Neuronal stem cell (in vitro differentiated cells): Measurements from ENCODE around the gene COL6A3.

Experiments used
- DNase-seq: peaks from one replicate; pipeline ENCODE4 v3.0.0-alpha.2; 2013; ENCODE audit warnings: low spot score
- H2AFZ ChIP-seq: one replicate; pipeline ENCODE4 v1.6.1; 2013; ENCODE audit warnings: mild to moderate bottlenecking, low read length, inconsistent platforms
- H2AK5ac ChIP-seq: 2 replicates; pipeline ENCODE4 v1.6.1; 2013; ENCODE audit warnings: low read depth, mild to moderate bottlenecking, inconsistent platforms, low read length, moderate library complexity, mixed read lengths
- H2BK120ac ChIP-seq: 2 replicates; pipeline ENCODE4 v1.6.1; 2013; ENCODE audit warnings: low read depth, mild to moderate bottlenecking, inconsistent platforms, low read length, moderate library complexity, mixed read lengths
- H2BK12ac ChIP-seq: one replicate; pipeline ENCODE4 v1.6.1; 2013; ENCODE audit warnings: low read length, inconsistent platforms
- H2BK15ac ChIP-seq: 2 replicates; pipeline ENCODE4 v1.6.1; 2013; ENCODE audit warnings: mild to moderate bottlenecking, low read length, inconsistent platforms, mixed read lengths
- H2BK5ac ChIP-seq: one replicate; pipeline ENCODE4 v1.6.1; 2013; ENCODE audit warnings: inconsistent platforms, mild to moderate bottlenecking, low read length, moderate library complexity
- H3K14ac ChIP-seq: one replicate; pipeline ENCODE4 v1.6.1; 2013; ENCODE audit warnings: low read length, inconsistent platforms
- H3K18ac ChIP-seq: 2 replicates; pipeline ENCODE4 v1.6.1; 2013; ENCODE audit warnings: low read length, inconsistent platforms
- H3K23ac ChIP-seq: 2 replicates; pipeline ENCODE4 v1.6.1; 2013; ENCODE audit warnings: low read depth, mild to moderate bottlenecking, mixed read lengths, low read length, inconsistent platforms; ENCODE audit not compliant: poor library complexity
- H3K27ac ChIP-seq: replicated peaks from 3 replicates; pipeline ENCODE4 v1.5.1; 2013; ENCODE audit warnings: low read length, inconsistent platforms
- H3K27me3 ChIP-seq, 3 experiments: 2 replicates each; pipeline ENCODE4 v1.6.1; 2013; ENCODE audit warnings: low read length in 3 of 3, mild to moderate bottlenecking in 2 of 3, inconsistent platforms in 1 of 3, low read depth in 1 of 3, mixed read lengths in 1 of 3, moderate library complexity in 1 of 3; ENCODE audit not compliant: control insufficient read depth in 3 of 3, insufficient read depth in 3 of 3
- H3K36me3 ChIP-seq, 2 donors: replicated peaks in 1 of 2; 2 replicates each; pipeline ENCODE4 v1.6.1; 2013; ENCODE audit warnings: low read length in 2 of 2; ENCODE audit not compliant: control insufficient read depth in 2 of 2, insufficient read depth in 2 of 2
- H3K4ac ChIP-seq: 2 replicates; pipeline ENCODE4 v1.6.1; 2013; ENCODE audit warnings: inconsistent platforms, mild to moderate bottlenecking, low read length, moderate library complexity
- H3K4me1 ChIP-seq, 2 donors: 1 replicate in 1 of 2; 2 replicates in 1 of 2; pipeline ENCODE4 v1.6.1; 2013; ENCODE audit warnings: low read length in 2 of 2, low read depth in 1 of 2; ENCODE audit not compliant: control insufficient read depth in 2 of 2, insufficient read depth in 1 of 2
- H3K4me2 ChIP-seq: one replicate; pipeline ENCODE4 v1.6.1; 2013; ENCODE audit warnings: mild to moderate bottlenecking, low read length, inconsistent platforms; ENCODE audit not compliant: insufficient read depth, poor library complexity, severe bottlenecking
- H3K4me3 ChIP-seq, 2 donors: 2 replicates each; pipeline ENCODE4 v1.5.1; 2013; ENCODE audit warnings: low read length in 2 of 2, mild to moderate bottlenecking in 2 of 2, inconsistent platforms in 1 of 2, moderate library complexity in 1 of 2
- H3K79me1 ChIP-seq: one replicate; pipeline ENCODE4 v1.6.1; 2013; ENCODE audit warnings: low read depth, mild to moderate bottlenecking, inconsistent platforms, low read length, moderate library complexity
- H3K9ac ChIP-seq: one replicate; pipeline ENCODE4 v1.6.1; 2013; ENCODE audit warnings: mild to moderate bottlenecking, low read depth, low read length, inconsistent platforms; ENCODE audit not compliant: poor library complexity
- H3K9me3 ChIP-seq, 2 donors: replicated peaks in 1 of 2; 2 replicates each; pipeline versions ENCODE3 to v1.6.1; 2013; ENCODE audit warnings: low read length in 2 of 2, mild to moderate bottlenecking in 2 of 2, inconsistent platforms in 1 of 2, low read depth in 1 of 2, mixed read lengths in 1 of 2, moderate library complexity in 1 of 2; ENCODE audit not compliant: control insufficient read depth in 2 of 2, insufficient read depth in 1 of 2
- H4K8ac ChIP-seq: one replicate; pipeline ENCODE4 v1.6.1; 2013; ENCODE audit warnings: low read depth, mild to moderate bottlenecking, inconsistent platforms, low read length, moderate library complexity
- H4K91ac ChIP-seq: one replicate; pipeline ENCODE4 v1.6.1; 2013; ENCODE audit warnings: low read length, low read depth, mild to moderate bottlenecking, inconsistent platforms; ENCODE audit not compliant: poor library complexity
- WGBS, 2 donors: extraction: QIAGEN DNeasy Blood & Tissue Kit; methylation state at CpG; one replicate each; pipeline ENCODE4 v1.1.7; 2013; ENCODE audit warnings: missing lambda C conversion rate in 2 of 2, mixed read lengths in 1 of 2; ENCODE audit not compliant: insufficient read length in 2 of 2, insufficient replicate concordance in 1 of 2; ENCODE audit errors: extremely low coverage in 2 of 2; 5-methylcytosine and 5-hydroxymethylcytosine counted together

Gene COL6A3

GRCh38 chr2:237390235-237390634, 23.7 kb downstream of the COL6A3 start:
- WGBS, 2 donors, result no CpG with 5 or more reads among the region's 2 CpGs
- Histone ChIP-seq H2BK15ac (no peak overlapping the region), H4K8ac (no peak overlapping the region), H3K4ac (no peak overlapping the region), H2BK12ac (no peak overlapping the region), H3K18ac (no peak overlapping the region), H3K27ac (no peak overlapping the region), H3K4me3 (no peak overlapping the region), H3K27me3 (peaks cover 0 to 3% (median 0%) of the 10 kb centered on the region in 3 experiments), H3K36me3 (no peaks in the 10 kb centered on the region), H3K9ac (no peak overlapping the region), H3K9me3 (no peaks in the 10 kb centered on the region), H3K14ac (no peak overlapping the region), H3K4me1 (no peaks in the 10 kb centered on the region), H2BK120ac (no peak overlapping the region), H2AFZ (no peak overlapping the region), H3K23ac (no peak overlapping the region), H3K79me1 (no peaks in the 10 kb centered on the region), H2BK5ac (no peak overlapping the region), H4K91ac (no peak overlapping the region), H3K4me2 (no peak overlapping the region), H2AK5ac (no peak overlapping the region)
- no peak for DNase-seq

- no CpG with 5 or more reads among the region's 3 CpGs for WGBS, 2 donors
- Histone ChIP-seq H3K27me3 (peaks cover 0 to 3% (median 0%) of the 10 kb centered on the region in 3 experiments), H2BK5ac (no peak overlapping the region), H4K8ac (no peak overlapping the region), H2AK5ac (no peak overlapping the region), H2BK120ac (no peak overlapping the region), H3K4me1 (no peaks in the 10 kb centered on the region), H3K9me3 (no peaks in the 10 kb centered on the region), H3K18ac (no peak overlapping the region), H2BK15ac (no peak overlapping the region), H3K27ac (no peak overlapping the region), H3K4ac (no peak overlapping the region), H2AFZ (no peak overlapping the region), H3K36me3 (no peaks in the 10 kb centered on the region), H4K91ac (no peak overlapping the region), H2BK12ac (no peak overlapping the region), H3K79me1 (no peaks in the 10 kb centered on the region), H3K14ac (no peak overlapping the region), H3K4me2 (no peak overlapping the region), H3K4me3 (no peak overlapping the region), H3K9ac (no peak overlapping the region), H3K23ac (no peak overlapping the region)
- no peak for DNase-seq
These were observed 24.1 kb downstream of the COL6A3 start for GRCh38 chr2:237389831-237390230.

GRCh38 chr2:237388036-237388435, 25.9 kb downstream of the COL6A3 start:
- Histone ChIP-seq H2BK5ac (no peak overlapping the region), H3K79me1 (no peaks in the 10 kb centered on the region), H3K18ac (no peak overlapping the region), H3K9ac (no peak overlapping the region), H2AK5ac (no peak overlapping the region), H2BK15ac (no peak overlapping the region), H3K27me3 (peaks cover 0 to 3% (median 0%) of the 10 kb centered on the region in 3 experiments), H3K4ac (no peak overlapping the region), H3K23ac (no peak overlapping the region), H2BK12ac (no peak overlapping the region), H3K4me3 (no peak overlapping the region), H3K4me2 (no peak overlapping the region), H3K36me3 (no peaks in the 10 kb centered on the region), H3K9me3 (no peaks in the 10 kb centered on the region), H3K27ac (no peak overlapping the region), H2AFZ (no peak overlapping the region), H3K4me1 (no peaks in the 10 kb centered on the region), H4K91ac (no peak overlapping the region), H3K14ac (no peak overlapping the region), H4K8ac (no peak overlapping the region), H2BK120ac (no peak overlapping the region)
- DNase-seq, result no peak
- no CpG with 5 or more reads among the region's 5 CpGs for WGBS, 2 donors

GRCh38 chr2:237384672-237385020, 29.3 kb downstream of the COL6A3 start:
- Histone ChIP-seq H4K8ac (no peak overlapping the region), H3K18ac (no peak overlapping the region), H3K9me3 (no peaks in the 10 kb centered on the region), H3K79me1 (no peaks in the 10 kb centered on the region), H3K4ac (no peak overlapping the region), H3K27ac (no peak overlapping the region), H3K14ac (no peak overlapping the region), H2BK12ac (no peak overlapping the region), H3K4me2 (no peak overlapping the region), H2BK15ac (no peak overlapping the region), H3K4me3 (no peak overlapping the region), H2BK120ac (no peak overlapping the region), H3K4me1 (no peaks in the 10 kb centered on the region), H2AFZ (no peak overlapping the region), H3K36me3 (no peaks in the 10 kb centered on the region), H2AK5ac (no peak overlapping the region), H3K27me3 (peaks cover 0 to 11% (median 0%) of the 10 kb centered on the region in 3 experiments), H3K9ac (no peak overlapping the region), H2BK5ac (no peak overlapping the region), H4K91ac (no peak overlapping the region), H3K23ac (no peak overlapping the region)
- no peak for DNase-seq
